K562 (cell line): ENCODE measurements around the gene HNRNPLL. TPM values are rescaled to one million over a fixed set of nuclear protein-coding genes. Genes with fewer than 3 reads are reported as not detected.

ENCODE experiments used
- ASH1L ChIP-seq: fragments of 450-650 bp; IDR thresholded peaks from 2 replicates; pipeline ENCODE4 v1.6.1; 2018; ENCODE audit warnings: borderline replicate concordance, mild to moderate bottlenecking, low read depth; ENCODE audit not compliant: partially characterized antibody
- ATF1 ChIP-seq, 2 experiments: fragments of 450-650 bp in 1 of 2; IDR thresholded peaks; 2 replicates each; pipeline ENCODE4 v1.6.1; 2016; ENCODE audit warnings: missing compliant biosample characterization in 1 of 2, missing genetic modification characterization in 1 of 2
- ATF7 ChIP-seq: fragments of 450-650 bp; IDR thresholded peaks from 2 replicates; pipeline ENCODE4 v1.7.1; 2014; ENCODE audit warnings: mild to moderate bottlenecking, moderate library complexity
- C11orf30 ChIP-seq: fragments of 450-650 bp; IDR thresholded peaks from 2 replicates; pipeline ENCODE4 v1.6.1; 2016; ENCODE audit warnings: low read depth, mild to moderate bottlenecking
- E2F3 ChIP-seq: fragments of 250-450 bp; sonication (Bioruptor Pico); IDR thresholded peaks from 2 replicates; pipeline ENCODE4 v1.4.0; 2020; ENCODE audit warnings: mild to moderate bottlenecking
- EHMT2 ChIP-seq: fragments of 450-650 bp; IDR thresholded peaks from 2 replicates; pipeline ENCODE4 v1.6.1; 2018; ENCODE audit warnings: antibody characterized with exemption
- FOXJ2 ChIP-seq: fragments of 200-800 bp; sonication (Bioruptor generic); IDR thresholded peaks from 2 replicates; pipeline ENCODE4 v1.6.1; 2016; ENCODE audit warnings: missing genetic modification characterization, missing compliant biosample characterization
- GATAD2B ChIP-seq: fragments of 450-650 bp; IDR thresholded peaks from 2 replicates; pipeline ENCODE4 v1.6.1; 2017; ENCODE audit warnings: mild to moderate bottlenecking, borderline replicate concordance
- HNRNPLL ChIP-seq: fragments of 200-400 bp; formaldehyde crosslinking; IDR thresholded peaks from 2 replicates; pipeline ENCODE4 v1.6.1; 2017; ENCODE audit warnings: low read length, low read depth, mild to moderate bottlenecking; ENCODE audit not compliant: poor library complexity, severe bottlenecking
- IRF1 ChIP-seq: sonication (generic); formaldehyde crosslinking; IDR thresholded peaks from 2 replicates; pipeline ENCODE4 v1.8.0; 2022; ENCODE audit warnings: missing genetic modification reagents, mild to moderate bottlenecking, borderline replicate concordance
- NCOA4 ChIP-seq: fragments of 450-650 bp; IDR thresholded peaks from 2 replicates; pipeline ENCODE4 v1.6.1; 2018; ENCODE audit warnings: mild to moderate bottlenecking; ENCODE audit not compliant: partially characterized antibody
- RAD51 ChIP-seq: fragments of 450-650 bp; IDR thresholded peaks from 2 replicates; pipeline ENCODE4 v1.7.1; 2016; ENCODE audit warnings: low read depth, mild to moderate bottlenecking, borderline replicate concordance
- RBM25 ChIP-seq: fragments of 200-400 bp; formaldehyde crosslinking; IDR thresholded peaks from 2 replicates; pipeline ENCODE4 v1.6.1; 2018; ENCODE audit warnings: low read length, low read depth, moderate library complexity; ENCODE audit not compliant: severe bottlenecking
- SLC30A9 ChIP-seq: fragments of 250-450 bp; sonication (Bioruptor Pico); IDR thresholded peaks from 2 replicates; pipeline ENCODE4 v1.8.0; 2022; ENCODE audit warnings: mild to moderate bottlenecking, moderate library complexity
- SMARCC2 ChIP-seq: fragments of 450-650 bp; IDR thresholded peaks from 2 replicates; pipeline ENCODE4 v1.6.1; 2017; ENCODE audit warnings: antibody characterized with exemption, moderate library complexity, mild to moderate bottlenecking, low read depth
- SMARCE1 ChIP-seq: fragments of 450-650 bp; IDR thresholded peaks from 2 replicates; pipeline ENCODE4 v1.7.1; 2016; ENCODE audit warnings: mild to moderate bottlenecking
- STAG1 ChIP-seq: sonication (generic); formaldehyde crosslinking; IDR thresholded peaks from 2 replicates; pipeline ENCODE4 v1.5.0; 2020; ENCODE audit warnings: missing genetic modification reagents, borderline replicate concordance
- TARDBP ChIP-seq: fragments of 450-650 bp; IDR thresholded peaks from 2 replicates; pipeline ENCODE4 v1.6.1; 2016
- TRIM25 ChIP-seq: fragments of 450-650 bp; IDR thresholded peaks from 2 replicates; pipeline ENCODE4 v1.7.0; 2016; ENCODE audit warnings: borderline replicate concordance
- ZBTB17 ChIP-seq: fragments of 450-650 bp; formaldehyde crosslinking; IDR thresholded peaks from 2 replicates; pipeline ENCODE4 v1.4.0; 2020; ENCODE audit warnings: mild to moderate bottlenecking
- ZFP91 ChIP-seq: sonication (generic); formaldehyde crosslinking; IDR thresholded peaks from 2 replicates; pipeline ENCODE4 v1.8.0; 2022; ENCODE audit warnings: mild to moderate bottlenecking, missing genetic modification reagents
- ZNF146 ChIP-seq: IDR thresholded peaks from one replicate; pipeline ENCODE4 v1.6.1; 2018; ENCODE audit warnings: missing compliant biosample characterization; ENCODE audit not compliant: unreplicated experiment
- ZNF324 ChIP-seq: fragments of 250-450 bp; sonication (Bioruptor Pico); IDR thresholded peaks from 2 replicates; pipeline ENCODE4 v1.4.0; 2020; ENCODE audit warnings: mild to moderate bottlenecking
- ZNF589 ChIP-seq: fragments of 200-800 bp; sonication (Bioruptor generic); IDR thresholded peaks from 2 replicates; pipeline ENCODE4 v1.6.1; 2016; ENCODE audit warnings: low read depth, missing genetic modification characterization, missing compliant biosample characterization
- ZNF699 ChIP-seq: fragments of 250-450 bp; sonication (Bioruptor Pico); IDR thresholded peaks from 2 replicates; pipeline ENCODE4 v1.8.0; 2021; ENCODE audit warnings: mild to moderate bottlenecking, moderate library complexity; ENCODE audit not compliant: insufficient replicate concordance
- polyA plus RNA-seq, 8 experiments: library from polyadenylated mRNA; depleted of rRNA in 4 of 8; stranded (reverse) in 5 of 8; unstranded in 3 of 8; fragments of >200 nt; fragmentation: Nextera tagmentation in 2 of 8; fragmentation: Illumina TruSeq in 1 of 8; extraction: Ambion mirVana in 2 of 8; extraction: Trizol in 1 of 8; gene quantifications; 2 replicates each; pipeline versions ENCODE4 v1.2.1 to v1.2.3, GENCODE V29; 2011 to 2014; ENCODE audit warnings: inconsistent platforms in 1 of 8, missing spikeins in 1 of 8
- total RNA-seq, 7 experiments: library from RNA; depleted of rRNA in 6 of 7; stranded (reverse); fragments of >200 nt in 6 of 7; fragmentation: Illumina TruSeq in 2 of 7; extraction: Trizol in 2 of 7; gene quantifications; 2 replicates each; pipeline versions ENCODE4 v1.2.1 to v1.2.3, GENCODE V29; 2011 to 2021; ENCODE audit warnings: low replicate concordance in 1 of 7
- TF ChIP-seq, protein P1 (sequence below): fragments of 250-450 bp; sonication (Bioruptor Pico); IDR thresholded peaks from 2 replicates; pipeline ENCODE4 v1.8.0; 2022; ENCODE audit warnings: inconsistent platforms

Gene HNRNPLL
- total and polyA plus RNA-seq, 9 of the 15 experiments (the other 6 are each of a cell fraction or from before 2014, with no cell fraction given), result 19.8 to 135 (median 57.8) TPM

DNA sequence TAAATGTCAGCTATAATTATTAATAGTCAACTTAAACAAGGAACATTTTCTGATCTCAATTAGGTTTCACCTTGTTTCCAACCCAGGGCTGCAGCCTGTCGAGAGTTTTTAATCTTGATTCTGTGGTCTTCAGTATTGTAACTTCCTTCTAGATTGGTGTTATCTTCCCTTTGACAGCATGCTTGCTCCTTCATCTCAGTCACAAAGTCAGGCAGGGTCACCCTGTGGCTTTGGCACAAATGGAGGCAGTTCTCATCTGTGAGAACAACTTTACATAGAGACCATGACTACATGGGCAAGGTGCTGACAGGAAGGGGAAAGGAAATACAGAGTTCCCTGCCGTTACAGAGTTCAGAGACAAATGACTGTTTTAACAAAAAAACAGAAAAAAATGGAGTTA, 50.5 kb downstream of the HNRNPLL start (continued):
- TF ChIP-seq SMARCE1 (peak; percentile 84; the same call in 1 of the 2 replicates), RBM25 (no peak), HNRNPLL (no peak), C11orf30 (no peak), ZNF146 (CRISPR knock-in tag) (no peak), RAD51 (no peak), E2F3 (no peak), IRF1 (CRISPR knock-in tag) (no peak), ZNF699 (no peak), ZFP91 (CRISPR knock-in tag) (no peak), ATF1 (CRISPR knock-in tag; IDR thresholded peaks at IDR 0.05) (no peak), ATF1 (tag; IDR thresholded peaks at IDR 0.05) (no peak), TRIM25 (no peak), ATF7 (no peak), ZNF589 (CRISPR knock-in tag) (no peak), FOXJ2 (tag) (no peak), ASH1L (no peak), ZNF324 (CRISPR knock-in tag) (no peak), SLC30A9 (CRISPR knock-in tag) (no peak), EHMT2 (no peak), NCOA4 (no peak), GATAD2B (0 out of 2 replicates have a peak, but pooled peaks have one; percentile 2), SMARCC2 (peak; percentile 56; the same call in 1 of the 2 replicates), ZBTB17 (CRISPR knock-in tag) (no peak), STAG1 (no peak), TARDBP (no peak)
- TF ChIP-seq, protein P1, sequence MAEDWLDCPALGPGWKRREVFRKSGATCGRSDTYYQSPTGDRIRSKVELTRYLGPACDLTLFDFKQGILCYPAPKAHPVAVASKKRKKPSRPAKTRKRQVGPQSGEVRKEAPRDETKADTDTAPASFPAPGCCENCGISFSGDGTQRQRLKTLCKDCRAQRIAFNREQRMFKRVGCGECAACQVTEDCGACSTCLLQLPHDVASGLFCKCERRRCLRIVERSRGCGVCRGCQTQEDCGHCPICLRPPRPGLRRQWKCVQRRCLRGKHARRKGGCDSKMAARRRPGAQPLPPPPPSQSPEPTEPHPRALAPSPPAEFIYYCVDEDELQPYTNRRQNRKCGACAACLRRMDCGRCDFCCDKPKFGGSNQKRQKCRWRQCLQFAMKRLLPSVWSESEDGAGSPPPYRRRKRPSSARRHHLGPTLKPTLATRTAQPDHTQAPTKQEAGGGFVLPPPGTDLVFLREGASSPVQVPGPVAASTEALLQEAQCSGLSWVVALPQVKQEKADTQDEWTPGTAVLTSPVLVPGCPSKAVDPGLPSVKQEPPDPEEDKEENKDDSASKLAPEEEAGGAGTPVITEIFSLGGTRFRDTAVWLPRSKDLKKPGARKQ, result no peak
